ENCODE data around the gene TRPM1. TPM values are rescaled to one million over a fixed set of nuclear protein-coding genes. Genes with fewer than 3 reads are reported as not detected.

Gene TRPM1
- total RNA-seq, 3 donors from 2014 or later: not detected

DNA sequence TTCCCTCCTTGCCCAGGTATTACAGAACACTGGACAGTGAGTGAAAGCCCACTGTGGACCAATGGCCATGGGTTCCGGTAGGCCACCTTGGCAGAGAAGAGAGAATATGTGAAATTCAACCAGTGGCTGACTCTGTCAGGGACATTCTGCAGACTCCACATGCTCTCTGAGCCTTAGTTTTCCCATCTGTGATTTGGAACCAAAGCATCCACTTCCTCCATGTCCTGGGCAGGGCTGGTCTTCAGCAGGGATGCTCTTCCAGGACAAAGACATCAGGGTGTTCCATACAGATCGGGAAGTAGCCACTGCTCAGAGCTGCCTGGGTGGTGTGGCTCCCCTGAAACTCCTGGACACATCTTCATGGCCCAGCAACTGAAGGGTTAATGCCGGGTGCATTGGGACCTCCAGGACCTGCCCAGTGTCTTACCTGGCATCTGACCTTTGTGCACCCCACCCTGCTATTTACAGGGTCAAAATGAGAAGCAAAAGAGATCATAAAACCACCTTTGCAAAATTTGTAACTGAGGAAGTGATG is 28.3 kb upstream of the TRPM1 start:
- H3K27ac ChIP-seq: no peak overlapping the region
- DNase-seq (ENCODE audit: low spot score in 2 of 2): no peak
- H3K4me1 ChIP-seq: no peaks in the 10 kb centered on the region
- H3K9me3 ChIP-seq: no peaks in the 10 kb centered on the region
- no peak for TF ChIP-seq POLR2A (IDR thresholded peaks at IDR 0.05)
- TF ChIP-seq CTCF (IDR thresholded peaks at IDR 0.05): no peak
- TF ChIP-seq POLR2AphosphoS5 (IDR thresholded peaks at IDR 0.05): no peak
- H3K36me3 ChIP-seq: no peaks in the 10 kb centered on the region
- no peaks in the 10 kb centered on the region for H3K27me3 ChIP-seq
- H3K4me3 ChIP-seq: no peak overlapping the region
- intact Hi-C loops (cut with DNase I; ENCODE audit: low total_unique reads): no loop called here

- Histone ChIP-seq H3K36me3 (no peaks in the 10 kb centered on the region), H3K9me3 (no peaks in the 10 kb centered on the region), H3K27me3 (no peaks in the 10 kb centered on the region), H3K27ac (no peak overlapping the region), H3K4me3 (no peak overlapping the region), H3K4me1 (no peaks in the 10 kb centered on the region)
- TF ChIP-seq POLR2A (IDR thresholded peaks at IDR 0.05) (no peak), CTCF (IDR thresholded peaks at IDR 0.05) (peak; percentile 63 to 86 (median 79))
- intact Hi-C loops (cut with DNase I; ENCODE audit: low total_unique reads): no loop called here
- peak; percentile 53 to 80 for DNase-seq (ENCODE audit: low spot score in 2 of 2)
Measured at GRCh38 chr15:31128919-31129768, 27.6 kb upstream of the TRPM1 start.

GRCh38 chr15:31128477-31128876 is 27.0 kb upstream of the TRPM1 start:
- DNase-seq (ENCODE audit: low spot score in 2 of 2): no peak
- Histone ChIP-seq H3K9me3 (no peaks in the 10 kb centered on the region), H3K27ac (no peak overlapping the region), H3K36me3 (no peaks in the 10 kb centered on the region), H3K4me1 (no peaks in the 10 kb centered on the region), H3K27me3 (no peaks in the 10 kb centered on the region), H3K4me3 (no peak overlapping the region)
- TF ChIP-seq CTCF (IDR thresholded peaks at IDR 0.05): no peak
- intact Hi-C loops (cut with DNase I; ENCODE audit: low total_unique reads): no loop called here

DNA sequence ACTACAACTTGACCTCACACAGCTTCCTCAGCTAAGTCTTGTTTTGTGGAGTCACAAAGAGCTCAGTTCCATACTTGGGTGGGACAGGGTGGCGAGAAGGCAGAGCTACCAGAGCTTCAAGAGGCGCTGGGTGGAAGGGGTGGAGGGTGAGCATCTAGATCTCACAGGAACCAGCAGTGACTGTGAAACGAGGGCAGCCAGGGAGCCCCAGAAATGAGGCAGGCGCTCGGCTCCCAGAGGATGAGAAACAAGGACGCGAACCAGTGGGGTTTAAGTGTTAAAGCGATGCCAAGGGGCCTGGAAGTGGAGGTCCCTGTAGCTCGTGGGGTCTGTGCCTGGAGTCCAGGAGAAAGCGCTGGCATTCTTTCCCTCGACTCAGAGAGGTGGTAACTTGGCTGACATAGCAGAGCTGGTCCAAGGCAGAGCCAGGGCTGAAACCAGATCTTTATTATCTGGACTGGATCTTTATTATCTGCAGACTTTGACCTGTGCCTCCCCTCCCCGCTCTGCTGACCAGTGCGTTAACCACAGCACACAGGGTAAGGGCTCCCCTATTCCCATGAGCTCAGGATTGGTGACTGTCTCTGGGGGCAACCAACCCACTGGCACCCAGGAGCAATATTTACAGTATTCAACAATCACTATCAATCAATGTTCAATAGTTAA is 26.2 kb upstream of the TRPM1 start:
- no peaks in the 10 kb centered on the region for H3K9me3 ChIP-seq
- H3K27ac ChIP-seq: no peak overlapping the region
- intact Hi-C loops (cut with DNase I; ENCODE audit: low total_unique reads): no loop called here
- TF ChIP-seq POLR2A (IDR thresholded peaks at IDR 0.05): no peak
- no peak for TF ChIP-seq CTCF (IDR thresholded peaks at IDR 0.05)
- no peak for TF ChIP-seq POLR2AphosphoS5 (IDR thresholded peaks at IDR 0.05)
- no peaks in the 10 kb centered on the region for H3K36me3 ChIP-seq
- no peaks in the 10 kb centered on the region for H3K27me3 ChIP-seq
- no peaks in the 10 kb centered on the region for H3K4me1 ChIP-seq
- no peak overlapping the region for H3K4me3 ChIP-seq
- no peak for DNase-seq (ENCODE audit: low spot score in 2 of 2)

DNA sequence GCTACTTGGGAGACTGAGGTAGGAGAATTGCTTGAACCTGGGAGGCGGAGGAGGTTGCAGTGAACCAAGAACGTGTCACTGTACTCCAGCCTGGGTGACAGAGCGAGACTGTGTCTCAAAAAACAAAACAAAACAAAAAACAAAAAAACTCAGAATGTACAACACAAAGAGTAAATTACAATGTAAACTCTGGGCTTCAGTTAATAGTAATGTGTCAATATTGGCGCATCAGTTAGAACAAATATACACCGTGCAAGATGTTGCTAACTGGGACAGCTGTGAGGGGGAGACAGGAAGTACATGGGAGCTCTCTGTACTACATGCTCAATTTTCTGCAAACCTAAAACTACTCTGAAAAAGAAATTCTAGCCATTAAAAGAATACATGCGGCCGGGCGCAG is 23.5 kb upstream of the TRPM1 start:
- peaks cover 0 to 7% of the 10 kb centered on the region in 2 donors for H3K9me3 ChIP-seq
- TF ChIP-seq POLR2AphosphoS5 (IDR thresholded peaks at IDR 0.05) (no peak), POLR2A (IDR thresholded peaks at IDR 0.05) (no peak), CTCF (IDR thresholded peaks at IDR 0.05) (no peak)
- H3K27me3 ChIP-seq: no peaks in the 10 kb centered on the region
- DNase-seq (ENCODE audit: low spot score in 2 of 2): no peak
- H3K4me3 ChIP-seq: no peak overlapping the region
- no peak overlapping the region for H3K27ac ChIP-seq
- no peaks in the 10 kb centered on the region for H3K4me1 ChIP-seq
- intact Hi-C loops (cut with DNase I; ENCODE audit: low total_unique reads): no loop called here
- no peaks in the 10 kb centered on the region for H3K36me3 ChIP-seq
